ENCODE measurements around the gene CKMT1A.
"Not testable (repeated sequence)": the region's sequence is repeated elsewhere in the genome, so short reads cannot be mapped to it uniquely, and the experiment has no call there.

The CKMT1A gene

GRCh38 chr15:43735416-43735815, 41.8 kb downstream of the CKMT1A start:
- Histone ChIP-seq H2BK120ac (ENCODE audit: low read depth, low read length) (no peak overlapping the region), H3K4me1 (ENCODE audit: control insufficient read depth, insufficient read depth, low read depth, low read length) (no peaks in the 10 kb centered on the region), H3K27me3 (ENCODE audit: control insufficient read depth in 1 of 2, insufficient read depth in 1 of 2, low read length in 2 of 2) (no peaks in the 10 kb centered on the region), H3K14ac (ENCODE audit: low read length in 2 of 2) (no peak overlapping the region), H3K36me3 (ENCODE audit: control insufficient read depth in 1 of 2, insufficient read depth in 2 of 2, low read depth in 1 of 2, low read length in 2 of 2) (no peaks in the 10 kb centered on the region), H3K4ac (ENCODE audit: low read depth in 1 of 2, low read length in 2 of 2) (no peak overlapping the region), H2BK12ac (ENCODE audit: low read length in 2 of 2) (no peak overlapping the region), H3K27ac (ENCODE audit: low read length, poor library complexity, severe bottlenecking) (no peak overlapping the region), H3K9ac (ENCODE audit: low read length) (no peak overlapping the region), H3K79me1 (replicated peaks; ENCODE audit: low read length, poor library complexity, severe bottlenecking) (no peaks in the 10 kb centered on the region), H3K23ac (ENCODE audit: low read length in 2 of 2) (no peak overlapping the region), H4K8ac (ENCODE audit: low read length) (no peak overlapping the region), H4K91ac (ENCODE audit: low read length) (no peak overlapping the region), H3K4me2 (ENCODE audit: low read length, poor library complexity, severe bottlenecking) (no peak overlapping the region), H3K9me3 (ENCODE audit: control insufficient read depth, low read length) (no peaks in the 10 kb centered on the region), H2BK15ac (ENCODE audit: low read depth, poor library complexity, severe bottlenecking) (no peak overlapping the region), H2AFZ (ENCODE audit: low read depth, low read length) (no peak overlapping the region), H3K18ac (ENCODE audit: low read depth in 1 of 2, low read length in 2 of 2) (no peak overlapping the region), H2AK5ac (ENCODE audit: low read length, severe bottlenecking) (no peak overlapping the region), H3K4me3 (ENCODE audit: insufficient read depth in 1 of 2, low read depth in 1 of 2, low read length in 2 of 2) (no peak overlapping the region), H2BK5ac (ENCODE audit: low read depth, low read length, poor library complexity, severe bottlenecking) (no peak overlapping the region)
- WGBS: 70% methylated on average over 6 of the region's 6 CpGs
- no peak for DNase-seq

GRCh38 chr15:43746245-43746902, 52.7 kb downstream of the CKMT1A start, which contains the start of gene PDIA3:
Gene PDIA3 (plus strand): TSS chr15:43746438. CDS start chr15:43746540, 102 bp downstream.
- not testable (repeated sequence) for H3K79me1 ChIP-seq (replicated peaks; ENCODE audit: low read length, poor library complexity, severe bottlenecking); H3K36me3 ChIP-seq (ENCODE audit: control insufficient read depth in 1 of 2, insufficient read depth in 2 of 2, low read depth in 1 of 2, low read length in 2 of 2); H2BK12ac ChIP-seq (ENCODE audit: low read length in 2 of 2); H2AK5ac ChIP-seq (ENCODE audit: low read length, severe bottlenecking); H2BK5ac ChIP-seq (ENCODE audit: low read depth, low read length, poor library complexity, severe bottlenecking); H3K27me3 ChIP-seq (ENCODE audit: control insufficient read depth in 1 of 2, insufficient read depth in 1 of 2, low read length in 2 of 2); H3K9me3 ChIP-seq (ENCODE audit: control insufficient read depth, low read length)
- peak within 1 kb of the TSS; percentile 85 to 89 for H3K4me3 ChIP-seq (ENCODE audit: insufficient read depth in 1 of 2, low read depth in 1 of 2, low read length in 2 of 2)
- H2BK15ac ChIP-seq (ENCODE audit: low read depth, poor library complexity, severe bottlenecking): peak within 1 kb of the TSS; percentile 97
- H3K4ac ChIP-seq (ENCODE audit: low read depth in 1 of 2, low read length in 2 of 2): peak within 1 kb of the TSS; percentile 79 to 94
- peaks cover 11% of the 10 kb centered on the region for H3K4me1 ChIP-seq (ENCODE audit: control insufficient read depth, insufficient read depth, low read depth, low read length)
- peak within 1 kb of the TSS; percentile 67 for H2AFZ ChIP-seq (ENCODE audit: low read depth, low read length)
- peak within 1 kb of the TSS; percentile 74 for H3K27ac ChIP-seq (ENCODE audit: low read length, poor library complexity, severe bottlenecking)
- peak; percentile 90 for DNase-seq
- peak within 1 kb of the TSS; percentile 73 for H2BK120ac ChIP-seq (ENCODE audit: low read depth, low read length)
- H4K91ac ChIP-seq (ENCODE audit: low read length): peak within 1 kb of the TSS; percentile 89
- WGBS: under 1% methylated on average over 83 of the region's 84 CpGs
- peak within 1 kb of the TSS; percentile 61 to 74 for H3K14ac ChIP-seq (ENCODE audit: low read length in 2 of 2)
- H3K4me2 ChIP-seq (ENCODE audit: low read length, poor library complexity, severe bottlenecking): peak within 1 kb of the TSS; percentile 80
- H3K18ac ChIP-seq (ENCODE audit: low read depth in 1 of 2, low read length in 2 of 2): peak within 1 kb of the TSS; percentile 88 to 91
- H3K9ac ChIP-seq (ENCODE audit: low read length): peak within 1 kb of the TSS; percentile 92
- peak within 1 kb of the TSS; percentile 90 for H4K8ac ChIP-seq (ENCODE audit: low read length)
- H3K23ac ChIP-seq (ENCODE audit: low read length in 2 of 2): peak within 1 kb of the TSS in 1 of 2 experiments; percentile 57

GRCh38 chr15:43746903-43747309, 53.2 kb downstream of the CKMT1A start:
- H2BK15ac ChIP-seq (ENCODE audit: low read depth, poor library complexity, severe bottlenecking); H2AFZ ChIP-seq (ENCODE audit: low read depth, low read length); H3K36me3 ChIP-seq (ENCODE audit: control insufficient read depth in 1 of 2, insufficient read depth in 2 of 2, low read depth in 1 of 2, low read length in 2 of 2); H2BK12ac ChIP-seq (ENCODE audit: low read length in 2 of 2); H2AK5ac ChIP-seq (ENCODE audit: low read length, severe bottlenecking); H3K79me1 ChIP-seq (replicated peaks; ENCODE audit: low read length, poor library complexity, severe bottlenecking); H3K23ac ChIP-seq (ENCODE audit: low read length in 2 of 2); H3K27me3 ChIP-seq (ENCODE audit: control insufficient read depth in 1 of 2, insufficient read depth in 1 of 2, low read length in 2 of 2); H4K8ac ChIP-seq (ENCODE audit: low read length); H2BK5ac ChIP-seq (ENCODE audit: low read depth, low read length, poor library complexity, severe bottlenecking); H4K91ac ChIP-seq (ENCODE audit: low read length); H3K9me3 ChIP-seq (ENCODE audit: control insufficient read depth, low read length): not testable (repeated sequence)
- 1% methylated on average over 11 of the region's 12 CpGs for WGBS
- Histone ChIP-seq H3K27ac (ENCODE audit: low read length, poor library complexity, severe bottlenecking) (peak overlapping the region; percentile 74), H2BK120ac (ENCODE audit: low read depth, low read length) (peak overlapping the region; percentile 73), H3K9ac (ENCODE audit: low read length) (peak overlapping the region; percentile 92), H3K4ac (ENCODE audit: low read depth in 1 of 2, low read length in 2 of 2) (peak overlapping the region in 1 of 2 experiments; percentile 94), H3K4me3 (ENCODE audit: insufficient read depth in 1 of 2, low read depth in 1 of 2, low read length in 2 of 2) (peak overlapping the region; percentile 85 to 89), H3K4me2 (ENCODE audit: low read length, poor library complexity, severe bottlenecking) (peak overlapping the region; percentile 61), H3K4me1 (ENCODE audit: control insufficient read depth, insufficient read depth, low read depth, low read length) (peaks cover 11% of the 10 kb centered on the region), H3K18ac (ENCODE audit: low read depth in 1 of 2, low read length in 2 of 2) (peak overlapping the region; percentile 16 to 91), H3K14ac (ENCODE audit: low read length in 2 of 2) (peak overlapping the region in 1 of 2 experiments; percentile 61)
- DNase-seq: peak; percentile 66

- Histone ChIP-seq H3K27me3 (ENCODE audit: control insufficient read depth in 1 of 2, insufficient read depth in 1 of 2, low read length in 2 of 2) (no peaks in the 10 kb centered on the region), H3K4ac (ENCODE audit: low read depth in 1 of 2, low read length in 2 of 2) (no peak overlapping the region), H4K8ac (ENCODE audit: low read length) (no peak overlapping the region), H3K23ac (ENCODE audit: low read length in 2 of 2) (no peak overlapping the region), H3K4me3 (ENCODE audit: insufficient read depth in 1 of 2, low read depth in 1 of 2, low read length in 2 of 2) (peak overlapping the region in 1 of 2 experiments; percentile 89), H3K36me3 (ENCODE audit: control insufficient read depth in 1 of 2, insufficient read depth in 2 of 2, low read depth in 1 of 2, low read length in 2 of 2) (peaks cover 0 to 17% of the 10 kb centered on the region in 2 experiments), H2BK5ac (ENCODE audit: low read depth, low read length, poor library complexity, severe bottlenecking) (no peak overlapping the region), H2AFZ (ENCODE audit: low read depth, low read length) (no peak overlapping the region), H2AK5ac (ENCODE audit: low read length, severe bottlenecking) (no peak overlapping the region), H3K4me2 (ENCODE audit: low read length, poor library complexity, severe bottlenecking) (peak overlapping the region; percentile 43), H3K18ac (ENCODE audit: low read depth in 1 of 2, low read length in 2 of 2) (no peak overlapping the region), H3K14ac (ENCODE audit: low read length in 2 of 2) (no peak overlapping the region), H3K9ac (ENCODE audit: low read length) (peak overlapping the region; percentile 92), H4K91ac (ENCODE audit: low read length) (no peak overlapping the region), H2BK120ac (ENCODE audit: low read depth, low read length) (no peak overlapping the region), H3K27ac (ENCODE audit: low read length, poor library complexity, severe bottlenecking) (no peak overlapping the region), H2BK15ac (ENCODE audit: low read depth, poor library complexity, severe bottlenecking) (no peak overlapping the region), H3K79me1 (replicated peaks; ENCODE audit: low read length, poor library complexity, severe bottlenecking) (peaks cover 2% of the 10 kb centered on the region), H2BK12ac (ENCODE audit: low read length in 2 of 2) (no peak overlapping the region), H3K4me1 (ENCODE audit: control insufficient read depth, insufficient read depth, low read depth, low read length) (peaks cover 11% of the 10 kb centered on the region), H3K9me3 (ENCODE audit: control insufficient read depth, low read length) (no peaks in the 10 kb centered on the region)
- WGBS: 83% methylated on average over 1 of the region's 3 CpGs
- peak; percentile 12 for DNase-seq
Measured at GRCh38 chr15:43748376-43748775, 54.7 kb downstream of the CKMT1A start.

Measured in mesenchymal stem cell (in vitro differentiated cells and primary cell).